OCI-LY3 (cell line): ENCODE data around the gene RALBP1.

Experiments
- EZH2phosphoT487 ChIP-seq: fragments of 200-600 bp; shearing (Covaris generic); IDR thresholded peaks from 2 replicates; pipeline ENCODE4 v1.6.1; 2018; ENCODE audit warnings: antibody characterized with exemption, mixed run types, low read depth
- TF ChIP-seq, protein P1 (sequence below): fragments of 200-600, 300-600 bp; sonication (generic); IDR thresholded peaks from 2 replicates; pipeline ENCODE4 v1.5.1; 2014; ENCODE audit warnings: antibody characterized with exemption, low read length, low read depth

- TF ChIP-seq, protein P1, sequence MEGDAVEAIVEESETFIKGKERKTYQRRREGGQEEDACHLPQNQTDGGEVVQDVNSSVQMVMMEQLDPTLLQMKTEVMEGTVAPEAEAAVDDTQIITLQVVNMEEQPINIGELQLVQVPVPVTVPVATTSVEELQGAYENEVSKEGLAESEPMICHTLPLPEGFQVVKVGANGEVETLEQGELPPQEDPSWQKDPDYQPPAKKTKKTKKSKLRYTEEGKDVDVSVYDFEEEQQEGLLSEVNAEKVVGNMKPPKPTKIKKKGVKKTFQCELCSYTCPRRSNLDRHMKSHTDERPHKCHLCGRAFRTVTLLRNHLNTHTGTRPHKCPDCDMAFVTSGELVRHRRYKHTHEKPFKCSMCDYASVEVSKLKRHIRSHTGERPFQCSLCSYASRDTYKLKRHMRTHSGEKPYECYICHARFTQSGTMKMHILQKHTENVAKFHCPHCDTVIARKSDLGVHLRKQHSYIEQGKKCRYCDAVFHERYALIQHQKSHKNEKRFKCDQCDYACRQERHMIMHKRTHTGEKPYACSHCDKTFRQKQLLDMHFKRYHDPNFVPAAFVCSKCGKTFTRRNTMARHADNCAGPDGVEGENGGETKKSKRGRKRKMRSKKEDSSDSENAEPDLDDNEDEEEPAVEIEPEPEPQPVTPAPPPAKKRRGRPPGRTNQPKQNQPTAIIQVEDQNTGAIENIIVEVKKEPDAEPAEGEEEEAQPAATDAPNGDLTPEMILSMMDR, result no peak
- no peak for TF ChIP-seq EZH2phosphoT487
These were observed 45.7 kb upstream of the RALBP1 start for GRCh38 chr18:9429662-9429993.
